ENCODE data around the gene DTWD2. TPM values are rescaled to one million over a fixed set of nuclear protein-coding genes. Genes with fewer than 3 reads are reported as not detected.

The DTWD2 gene, protein sequence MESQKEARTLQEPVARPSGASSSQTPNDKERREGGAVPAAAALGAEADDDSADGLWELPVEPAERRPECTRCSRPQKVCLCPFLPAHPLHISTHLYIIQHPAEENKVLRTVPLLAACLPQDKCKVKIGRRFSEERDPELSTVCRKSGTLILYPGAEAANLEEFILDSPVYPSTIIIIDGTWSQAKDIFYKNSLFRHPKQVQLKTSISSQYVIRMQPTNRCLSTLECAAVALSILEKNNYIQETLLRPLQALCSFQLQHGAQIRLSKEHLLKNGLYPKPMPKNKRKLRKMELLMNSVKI
- 10 to 100 TPM in 1 of 3 donors, 1 to 10 TPM in 2; 5.8 to 11.4 (median 9.2) TPM for total RNA-seq
- long read RNA-seq, donor 1, partial matches to known transcripts: 0 of 2 reads
- long read RNA-seq, donor 1, other reads (novel, unspliced or antisense): 1 of 2 reads
- long read RNA-seq, donor 2, partial matches to known transcripts: 0 of 39 reads
- long read RNA-seq, donor 2, other reads (novel, unspliced or antisense): 35 of 39 reads

GRCh38 chr5:118987988-118988865 is at the start of gene DTWD2:
Gene DTWD2 (minus strand): TSS chr5:118988547. CDS start chr5:118988511, 36 bp downstream.
- intact Hi-C loops (cut with DNase I, micrococcal nuclease): loop anchor here (5.0 kb wide), 2 partner anchors 84 to 424 kb away; partner anchors contain the start of gene DMXL1 (in 1 of the 2)
- peak within 1 kb of the TSS; percentile 75 for H3K4me3 ChIP-seq
- H3K36me3 ChIP-seq (ENCODE audit: low read depth): no peaks in the 10 kb centered on the region
- H3K4me1 ChIP-seq (ENCODE audit: low read depth): peaks cover 15% of the 10 kb centered on the region
- TF ChIP-seq, protein P1, sequence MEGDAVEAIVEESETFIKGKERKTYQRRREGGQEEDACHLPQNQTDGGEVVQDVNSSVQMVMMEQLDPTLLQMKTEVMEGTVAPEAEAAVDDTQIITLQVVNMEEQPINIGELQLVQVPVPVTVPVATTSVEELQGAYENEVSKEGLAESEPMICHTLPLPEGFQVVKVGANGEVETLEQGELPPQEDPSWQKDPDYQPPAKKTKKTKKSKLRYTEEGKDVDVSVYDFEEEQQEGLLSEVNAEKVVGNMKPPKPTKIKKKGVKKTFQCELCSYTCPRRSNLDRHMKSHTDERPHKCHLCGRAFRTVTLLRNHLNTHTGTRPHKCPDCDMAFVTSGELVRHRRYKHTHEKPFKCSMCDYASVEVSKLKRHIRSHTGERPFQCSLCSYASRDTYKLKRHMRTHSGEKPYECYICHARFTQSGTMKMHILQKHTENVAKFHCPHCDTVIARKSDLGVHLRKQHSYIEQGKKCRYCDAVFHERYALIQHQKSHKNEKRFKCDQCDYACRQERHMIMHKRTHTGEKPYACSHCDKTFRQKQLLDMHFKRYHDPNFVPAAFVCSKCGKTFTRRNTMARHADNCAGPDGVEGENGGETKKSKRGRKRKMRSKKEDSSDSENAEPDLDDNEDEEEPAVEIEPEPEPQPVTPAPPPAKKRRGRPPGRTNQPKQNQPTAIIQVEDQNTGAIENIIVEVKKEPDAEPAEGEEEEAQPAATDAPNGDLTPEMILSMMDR (IDR thresholded peaks at IDR 0.05): peak; percentile 92
- H3K9me3 ChIP-seq: no peaks in the 10 kb centered on the region
- ATAC-seq: peak; percentile 98
- peak; percentile 96 to 97 (median 97) for DNase-seq

- H3K4me1 ChIP-seq (ENCODE audit: low read depth): peaks cover 4% of the 10 kb centered on the region
- intact Hi-C loops (cut with DNase I, micrococcal nuclease): no loop called here
- DNase-seq (no peak), ATAC-seq (peak; percentile 70)
- TF ChIP-seq, protein P1 (IDR thresholded peaks at IDR 0.05): no peak
- H3K9me3 ChIP-seq: no peaks in the 10 kb centered on the region
- H3K36me3 ChIP-seq (ENCODE audit: low read depth): no peaks in the 10 kb centered on the region
- H3K4me3 ChIP-seq: no peak overlapping the region
Measured at GRCh38 chr5:119037496-119038215, 49.3 kb upstream of the DTWD2 start.

DNA sequence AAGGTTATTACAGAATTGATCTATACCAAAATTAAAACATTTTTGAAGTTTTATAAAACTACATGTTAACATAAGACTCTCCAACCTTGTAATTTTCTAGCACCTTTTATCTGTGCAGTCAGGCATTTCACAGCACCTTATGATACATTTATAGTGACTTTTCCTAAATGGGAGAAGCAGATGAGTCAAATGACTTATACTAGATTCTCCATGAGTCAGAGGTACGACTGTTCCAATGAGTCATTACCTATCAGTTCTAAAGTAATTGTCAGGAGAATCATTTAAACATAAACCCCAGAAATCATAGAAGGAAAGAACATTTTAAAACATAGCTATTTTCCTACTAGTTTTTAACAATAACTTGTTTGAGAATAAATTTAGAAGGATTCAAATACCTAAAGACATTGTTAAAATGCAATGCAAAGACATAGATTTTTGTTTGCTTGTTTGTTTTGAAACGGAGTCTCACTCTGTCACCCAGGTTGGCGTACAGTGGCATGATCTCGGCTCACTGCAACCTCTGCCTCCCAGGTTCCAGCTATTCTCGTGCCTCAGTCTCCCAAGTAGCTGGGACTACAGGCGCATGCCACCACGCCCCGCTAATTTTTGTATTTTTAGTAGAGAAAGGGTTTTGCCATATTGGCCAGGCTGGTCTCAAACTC is 47.9 kb upstream of the DTWD2 start:
- Histone ChIP-seq H3K4me3 (no peak overlapping the region), H3K36me3 (ENCODE audit: low read depth) (no peaks in the 10 kb centered on the region), H3K9me3 (no peaks in the 10 kb centered on the region), H3K4me1 (ENCODE audit: low read depth) (peaks cover 4% of the 10 kb centered on the region)
- peak; percentile 73 for ATAC-seq
- no peak for DNase-seq
- TF ChIP-seq, protein P1 (IDR thresholded peaks at IDR 0.05): no peak
- intact Hi-C loops (cut with DNase I, micrococcal nuclease): no loop called here

DNA sequence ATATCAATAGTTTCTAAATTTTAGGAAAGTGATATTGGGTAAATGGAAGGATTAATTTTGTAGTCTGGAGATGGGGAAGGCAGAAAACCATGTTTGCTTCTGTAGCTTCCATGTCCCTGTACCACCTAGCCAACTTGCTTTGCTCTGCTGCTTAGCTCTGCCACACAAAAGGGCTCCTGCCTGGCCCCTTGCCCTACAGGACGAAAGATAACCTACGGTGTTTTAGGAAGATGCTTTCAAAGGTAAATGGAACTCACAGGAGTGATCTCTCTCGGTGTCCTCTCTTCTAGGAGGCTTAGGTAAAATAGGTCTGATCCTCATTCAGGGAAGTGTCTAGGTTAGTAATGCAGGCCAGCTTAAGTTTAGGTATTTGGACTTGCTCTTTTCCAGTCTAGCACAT is 44.8 kb upstream of the DTWD2 start:
- intact Hi-C loops (cut with DNase I, micrococcal nuclease): no loop called here
- TF ChIP-seq, protein P1 (IDR thresholded peaks at IDR 0.05): no peak

GRCh38 chr5:119032656-119033055 is 44.3 kb upstream of the DTWD2 start:
- DNase-seq: no peak
- intact Hi-C loops (cut with DNase I, micrococcal nuclease): no loop called here
- ATAC-seq: peak; percentile 41
- Histone ChIP-seq H3K36me3 (ENCODE audit: low read depth) (no peaks in the 10 kb centered on the region), H3K4me3 (no peak overlapping the region), H3K4me1 (ENCODE audit: low read depth) (peaks cover 2% of the 10 kb centered on the region), H3K9me3 (no peaks in the 10 kb centered on the region)
- TF ChIP-seq, protein P1 (IDR thresholded peaks at IDR 0.05): no peak

More for the DNA sequence above, 44.8 kb upstream of the DTWD2 start:
- ATAC-seq: no peak
- Histone ChIP-seq H3K4me3 (no peak overlapping the region), H3K9me3 (no peaks in the 10 kb centered on the region), H3K36me3 (ENCODE audit: low read depth) (no peaks in the 10 kb centered on the region), H3K4me1 (ENCODE audit: low read depth) (peaks cover 4% of the 10 kb centered on the region)
- no peak for DNase-seq
